Sigmoid colon (tissue), 7 donors: ENCODE data around the gene TAGLN2. TPM values are rescaled to one million over a fixed set of nuclear protein-coding genes. Genes with fewer than 3 reads are reported as not detected.
A peak's percentile ranks its signal among the peaks of the same experiment; 100 is the strongest.

ENCODE experiments used
- DNase-seq: peaks from one replicate; pipeline ENCODE4 v3.0.0-alpha.2; 2019
- H3K27ac ChIP-seq, 4 donors: fragments of 200-600 bp; sonication (generic); one replicate each; pipeline ENCODE4 v1.5.1; 2016 to 2019; ENCODE audit warnings: mild to moderate bottlenecking in 1 of 4
- H3K27me3 ChIP-seq, 3 donors: fragments of 200-600 bp; sonication (generic); one replicate each; pipeline ENCODE4 v1.5.1; 2019; ENCODE audit warnings: mild to moderate bottlenecking in 1 of 3
- H3K36me3 ChIP-seq, 4 donors: fragments of 200-600 bp; sonication (generic); one replicate each; pipeline ENCODE4 v1.5.1; 2016 to 2019
- H3K4me1 ChIP-seq, 4 donors: fragments of 200-600 bp; sonication (generic); one replicate each; pipeline ENCODE4 v1.5.1; 2017 to 2019
- H3K4me3 ChIP-seq, 4 donors: fragments of 200-600 bp; sonication (generic); one replicate each; pipeline ENCODE4 v1.5.1; 2017 to 2019; ENCODE audit warnings: mild to moderate bottlenecking in 2 of 4, moderate library complexity in 1 of 4
- H3K9me3 ChIP-seq, 4 donors: fragments of 200-600 bp in 3 of 4; sonication (generic) in 3 of 4; one replicate each; pipeline versions ENCODE4 v1.5.1 to v1.6.1; 2013 to 2019
- CTCF ChIP-seq, 4 experiments: fragments of 450-650 bp in 3 of 4; fragments of 200-600 bp in 1 of 4; IDR thresholded peaks; one replicate each; pipeline ENCODE4 v1.5.1; 2016 to 2019; ENCODE audit warnings: antibody characterized with exemption in 4 of 4, mild to moderate bottlenecking in 3 of 4, moderate library complexity in 2 of 4
- EP300 ChIP-seq, 4 donors: sonication (generic); formaldehyde crosslinking; IDR thresholded peaks; one replicate each; pipeline ENCODE4 v1.6.1; 2017; ENCODE audit warnings: antibody characterized with exemption in 4 of 4
- POLR2A ChIP-seq, 2 donors: fragments of 450-650 bp; IDR thresholded peaks; one replicate each; pipeline ENCODE4 v1.6.1; 2016; ENCODE audit warnings: antibody characterized with exemption in 2 of 2, mild to moderate bottlenecking in 2 of 2, moderate library complexity in 2 of 2
- POLR2AphosphoS5 ChIP-seq, 4 donors: sonication (generic); formaldehyde crosslinking; IDR thresholded peaks; one replicate each; pipeline ENCODE4 v1.6.1; 2017; ENCODE audit warnings: antibody characterized with exemption in 4 of 4
- WGBS, 2 donors: extraction: QIAGEN DNeasy Blood & Tissue Kit; methylation state at CpG; one replicate each; pipeline ENCODE4 v1.1.7; 2013; 5-methylcytosine and 5-hydroxymethylcytosine counted together
- intact Hi-C: fragments of 100-400 bp; cut with DNase I; formaldehyde crosslinking; loops from one replicate; pipeline ENCODE4 v1.15.1; 2023
- polyA plus RNA-seq, 3 donors: library from polyadenylated mRNA; stranded (reverse); fragments of 200-250 nt; gene quantifications; one replicate each; pipeline ENCODE4 v1.2.3, GENCODE V29; 2013
- total RNA-seq, 4 donors: library from RNA; depleted of rRNA; stranded (reverse); fragments of >200 nt; gene quantifications; one replicate each; pipeline ENCODE4 v1.1.0, GENCODE V29; 2016
- donor health status: healthy with polysubstance abuse.
- donor health status: Bipolar disorder and iron deficiency.
- donor health status: healthy.

TAGLN2 gene
- total RNA-seq: 100 to 1,000 TPM in 2 of 4 donors, 10 to 100 TPM in 2; 88.8 to 109 (median 99.0) TPM
- polyA plus RNA-seq: 100 to 1,000 TPM; 383 to 770 (median 531) TPM

- intact Hi-C loops: loop anchor here (2.0 to 10.0 kb wide), 2 partner anchors 70 to 140 kb away; partner anchors contain the start of gene DUSP23
- peak; percentile 96 for DNase-seq
- H3K27ac ChIP-seq: peak within 1 kb of the TSS; percentile 86 to 98 (median 95)
- no peaks in the 10 kb centered on the region for H3K9me3 ChIP-seq
- H3K27me3 ChIP-seq: no peaks in the 10 kb centered on the region
- 0 to 1% methylated on average over 58 of the region's 58 CpGs for WGBS, 2 donors
- H3K36me3 ChIP-seq: peaks cover 0 to 9% (median 4%) of the 10 kb centered on the region in 4 donors
- H3K4me3 ChIP-seq: peak within 1 kb of the TSS; percentile 70 to 80 (median 76)
- H3K4me1 ChIP-seq: peaks cover 0 to 44% (median 34%) of the 10 kb centered on the region in 4 donors
- peak; percentile 82 to 94 for TF ChIP-seq POLR2A (IDR thresholded peaks at IDR 0.05)
- peak; percentile 90 to 97 (median 96) for TF ChIP-seq POLR2AphosphoS5 (IDR thresholded peaks at IDR 0.05)
- TF ChIP-seq EP300 (IDR thresholded peaks at IDR 0.05): peak in 1 of 4 donors; percentile 24
- TF ChIP-seq CTCF (IDR thresholded peaks at IDR 0.05): no peak
These were observed at the start of gene TAGLN2 for GRCh38 chr1:159924791-159925718. Gene TAGLN2, minus strand, starts transcription at chr1:159925507. Its CDS starts 4,998 bp downstream, at chr1:159920509.

- H3K4me3 ChIP-seq: no peak overlapping the region
- H3K4me1 ChIP-seq: peaks cover 0 to 14% (median 10%) of the 10 kb centered on the region in 4 donors
- no peaks in the 10 kb centered on the region for H3K9me3 ChIP-seq
- 92 to 93% methylated on average over 7 of the region's 7 CpGs for WGBS, 2 donors
- intact Hi-C loops: no loop called here
- TF ChIP-seq CTCF (IDR thresholded peaks at IDR 0.05): no peak
- no peak overlapping the region for H3K27ac ChIP-seq
- H3K36me3 ChIP-seq: no peaks in the 10 kb centered on the region
- no peaks in the 10 kb centered on the region for H3K27me3 ChIP-seq
- no peak for DNase-seq
These were observed 49.2 kb upstream of the TAGLN2 start for GRCh38 chr1:159974350-159974965.

GRCh38 chr1:159973350-159973940 is 48.1 kb upstream of the TAGLN2 start:
- TF ChIP-seq EP300 (IDR thresholded peaks at IDR 0.05): no peak
- TF ChIP-seq CTCF (IDR thresholded peaks at IDR 0.05): no peak
- TF ChIP-seq POLR2A (IDR thresholded peaks at IDR 0.05): no peak
- TF ChIP-seq POLR2AphosphoS5 (IDR thresholded peaks at IDR 0.05): no peak
- 86 to 93% methylated on average over 6 of the region's 6 CpGs for WGBS, 2 donors
- Histone ChIP-seq H3K27me3 (no peaks in the 10 kb centered on the region), H3K4me3 (no peak overlapping the region), H3K4me1 (peaks cover 0 to 3% (median 2%) of the 10 kb centered on the region in 4 donors), H3K27ac (no peak overlapping the region), H3K9me3 (no peaks in the 10 kb centered on the region), H3K36me3 (no peaks in the 10 kb centered on the region)
- DNase-seq: no peak
- intact Hi-C loops: no loop called here

- intact Hi-C loops: no loop called here
- 89 to 93% methylated on average over 8 of the region's 8 CpGs for WGBS, 2 donors
These were observed 47.3 kb upstream of the TAGLN2 start for GRCh38 chr1:159972443-159973205.

More at GRCh38 chr1:159972443-159973205, 47.3 kb upstream of the TAGLN2 start:
- Histone ChIP-seq H3K27me3 (no peaks in the 10 kb centered on the region), H3K4me3 (no peak overlapping the region), H3K27ac (no peak overlapping the region), H3K36me3 (no peaks in the 10 kb centered on the region), H3K9me3 (no peaks in the 10 kb centered on the region), H3K4me1 (no peaks in the 10 kb centered on the region)
- no peak for TF ChIP-seq EP300 (IDR thresholded peaks at IDR 0.05)
- DNase-seq: no peak
